GM10266 (cell line): ENCODE results near the gene FRMD1.

Experiments used
- DNase-seq: peaks from one replicate; pipeline ENCODE4 v3.0.0; 2012; ENCODE audit errors: extremely low spot score
- CTCF ChIP-seq: IDR thresholded peaks from 2 replicates; pipeline ENCODE4 v1.5.1; 2012; ENCODE audit warnings: mild to moderate bottlenecking, low read depth; ENCODE audit not compliant: control insufficient read depth, insufficient read depth; ENCODE audit errors: missing control alignments

The FRMD1 gene

DNA sequence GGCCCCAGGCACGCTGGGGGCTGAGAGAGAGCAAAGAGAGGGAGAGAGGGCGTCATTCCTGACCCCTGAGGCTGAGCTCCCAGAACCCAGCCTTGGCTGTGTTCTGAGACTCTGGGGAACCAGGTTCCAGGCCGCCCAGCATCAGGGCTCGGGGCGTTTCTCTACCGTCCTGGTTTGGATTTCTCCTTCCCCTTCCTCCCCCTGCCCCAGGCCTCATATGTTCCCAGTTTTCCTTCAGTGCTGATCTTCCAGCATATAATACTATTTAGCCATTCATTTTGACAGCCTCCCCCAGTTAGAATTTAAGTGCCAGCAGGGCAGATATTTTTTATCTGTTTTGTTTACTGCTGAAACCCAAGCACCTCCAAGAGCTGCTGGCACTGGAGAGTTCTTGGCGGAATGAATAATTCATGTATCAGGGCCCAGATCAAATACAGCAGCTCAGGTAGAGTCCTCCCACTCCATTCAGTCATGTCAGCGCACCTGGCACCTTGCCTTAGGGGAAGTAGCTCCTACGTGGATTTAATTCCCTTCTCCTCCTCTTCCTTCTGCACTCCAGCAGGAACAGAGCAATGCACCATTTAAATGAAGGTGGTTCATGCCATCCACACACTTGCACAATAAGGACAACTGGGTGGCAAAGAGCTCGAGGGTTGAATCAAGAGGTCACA, 23.4 kb upstream of the FRMD1 start:
- no peak for DNase-seq
- no peak for TF ChIP-seq CTCF

DNA sequence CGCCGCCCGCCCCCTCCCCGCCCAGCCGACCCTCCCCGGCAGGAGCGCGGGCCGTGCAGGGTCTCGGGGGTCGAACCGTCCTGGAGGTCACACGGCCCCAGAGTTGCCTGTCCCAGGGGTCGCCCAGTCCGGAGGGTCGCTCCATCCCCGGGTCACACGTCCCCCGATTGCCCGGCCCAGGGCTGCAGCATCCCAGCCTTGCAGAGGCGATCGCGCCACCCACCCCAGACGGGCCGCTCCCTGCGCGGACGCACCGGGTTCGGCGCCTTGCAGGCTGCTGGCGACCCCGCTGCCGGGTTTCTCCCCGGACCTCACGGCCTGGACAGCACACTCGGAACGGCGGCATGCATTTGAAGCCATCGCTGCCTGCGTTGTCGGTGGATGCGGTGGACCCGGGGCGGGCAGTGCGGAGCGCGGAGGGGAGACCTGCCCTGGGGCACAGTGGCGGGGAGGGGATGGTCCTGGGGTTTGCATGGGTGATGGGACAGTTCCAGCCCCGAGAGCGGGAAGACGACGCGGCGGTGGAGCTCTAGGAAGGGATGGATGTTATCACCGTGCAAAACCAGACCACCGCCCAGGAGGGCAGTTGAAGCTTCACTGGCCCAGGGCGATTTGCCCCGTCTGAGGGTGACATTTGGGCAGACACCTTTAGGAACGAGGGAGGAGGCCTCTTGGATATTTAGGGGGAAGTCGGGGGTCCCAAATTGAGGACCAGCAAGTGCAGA, 22.7 kb upstream of the FRMD1 start:
- DNase-seq = no peak

DNA sequence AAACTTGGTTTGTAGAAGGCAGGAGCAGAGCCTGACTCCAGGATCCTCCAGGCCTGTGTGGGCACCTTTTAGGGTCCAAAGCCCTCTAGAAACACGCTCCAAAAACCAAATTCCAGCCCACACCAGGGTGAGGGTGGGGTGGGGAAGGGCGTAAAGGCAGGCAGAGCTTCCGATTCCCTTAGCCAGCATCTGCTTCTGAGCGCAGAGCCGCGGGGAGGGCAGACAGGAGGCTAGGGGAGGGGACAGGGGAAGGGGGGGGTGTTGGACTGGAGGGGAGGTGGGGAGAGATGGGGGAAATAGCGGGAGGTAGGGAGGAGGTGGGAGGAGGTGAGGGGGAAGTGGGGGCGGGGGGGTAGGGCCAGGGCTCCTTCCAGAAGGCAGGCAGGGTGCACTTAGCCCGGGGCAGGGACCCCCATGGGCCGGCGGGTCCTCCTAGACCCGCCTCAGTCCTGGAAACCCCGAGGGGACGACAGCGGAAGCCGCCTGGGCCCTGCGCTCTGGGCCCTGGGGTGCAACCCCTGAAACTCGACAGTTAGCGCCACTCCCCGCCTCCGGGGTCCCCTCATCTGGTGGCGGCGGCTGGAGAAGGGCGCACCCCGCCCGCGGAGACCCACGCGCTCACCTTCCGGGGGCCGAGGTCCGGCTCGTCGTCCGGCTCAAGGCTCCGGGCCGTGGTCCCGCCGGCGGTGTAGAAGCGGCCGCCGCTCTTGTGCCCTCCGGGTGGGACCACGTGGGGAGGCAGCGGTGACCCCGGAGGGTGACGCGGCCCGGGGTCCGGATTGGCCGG, 22.0 kb upstream of the FRMD1 start:
- DNase-seq = no peak
- TF ChIP-seq CTCF = no peak

More for the DNA sequence above, 22.7 kb upstream of the FRMD1 start:
- TF ChIP-seq CTCF = no peak

DNA sequence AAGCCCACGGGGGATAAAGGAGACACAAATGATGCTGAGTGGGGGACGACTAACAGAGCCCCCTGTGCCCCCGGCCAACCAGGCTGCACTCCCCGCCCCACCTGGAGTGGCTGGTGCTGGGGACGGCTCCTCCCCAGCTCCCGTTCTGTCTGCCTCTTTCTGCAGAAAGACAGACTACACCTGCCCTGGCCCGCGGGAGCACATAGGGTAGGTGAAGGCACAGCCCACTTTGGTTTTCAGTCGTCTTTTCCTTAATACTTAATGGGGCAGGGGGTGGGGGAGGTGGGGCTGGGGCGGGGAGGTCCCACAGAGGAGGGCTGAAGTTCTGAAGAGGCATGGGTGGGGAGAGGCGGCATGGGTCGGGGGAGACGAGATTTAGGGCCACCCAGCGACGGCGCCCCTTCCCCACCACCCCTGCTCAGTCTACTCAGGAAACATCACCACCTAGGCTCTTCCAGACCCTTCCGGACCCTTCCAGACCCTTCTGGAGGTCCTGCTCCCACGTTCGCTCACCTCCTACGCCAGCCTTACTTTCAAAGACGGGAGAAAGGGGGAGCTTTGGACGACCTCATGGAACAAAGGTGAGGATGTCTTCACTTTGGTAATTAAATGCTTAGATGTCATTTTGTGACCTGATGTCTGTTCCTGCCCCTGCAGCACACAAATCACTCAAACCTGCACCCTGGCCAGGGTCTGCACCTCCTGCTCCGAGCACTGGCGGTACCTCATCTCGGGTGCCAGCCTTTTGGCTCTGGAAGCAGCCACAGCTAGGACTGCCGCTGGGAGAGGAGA, 21.2 kb upstream of the FRMD1 start:
- no peak for TF ChIP-seq CTCF
- no peak for DNase-seq

GRCh38 chr6:168099201-168100010, 20.4 kb upstream of the FRMD1 start:
- no peak for TF ChIP-seq CTCF
- DNase-seq = no peak

DNA sequence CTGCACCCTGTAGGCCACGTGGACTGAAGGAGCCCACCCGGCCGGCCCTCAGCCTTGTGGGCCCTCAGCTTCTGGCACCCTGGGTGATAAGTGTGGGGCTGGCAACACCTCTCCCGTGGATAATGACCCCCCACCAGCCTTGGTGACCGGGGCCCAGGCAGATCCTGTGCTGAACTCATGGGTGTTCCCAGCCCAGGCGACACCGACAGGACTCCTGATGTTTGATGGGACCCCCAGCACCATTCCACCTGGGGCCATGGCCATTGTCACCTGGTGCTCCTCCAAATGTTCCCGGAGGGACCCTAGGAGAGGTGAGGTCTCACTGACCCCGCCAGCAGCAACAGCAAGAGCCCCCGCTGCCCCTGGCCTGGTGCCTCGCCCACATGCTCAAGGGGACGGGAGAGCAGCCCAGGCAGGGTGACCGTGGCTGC, 19.4 kb upstream of the FRMD1 start:
- TF ChIP-seq CTCF = no peak
- DNase-seq = no peak
